B cell (primary cell): Measurements from ENCODE around the gene RHBDL1. TPM values are rescaled to one million over a fixed set of nuclear protein-coding genes. Genes with fewer than 3 reads are reported as not detected.

ENCODE experiments used
- ATAC-seq: fragments of 200-7000 bp; cut with Tn5 transposase; one replicate; pipeline ENCODE4 v1.10.0; 2021; ENCODE audit warnings: low read depth, mild to moderate bottlenecking, moderate number of reproducible peaks, moderate library complexity
- CTCF ChIA-PET: fragments of 350-600 bp; sonication (Branson Sonifier 250); formaldehyde crosslinking; loops from one replicate; lab custom pipeline; 2021; ENCODE audit warnings: antibody characterized with exemption, inconsistent platforms; lab: Charles Lee
- POLR2A ChIA-PET: fragments of 350-600 bp; sonication (Branson Sonifier 250); formaldehyde crosslinking; loops from one replicate; lab custom pipeline; 2021; ENCODE audit warnings: antibody characterized with exemption; lab: Charles Lee
- DNase-seq: peaks from one replicate; pipeline ENCODE4 v3.0.0; 2013
- H2AFZ ChIP-seq: 2 replicates; pipeline ENCODE4 v1.6.1; 2012; ENCODE audit warnings: mild to moderate bottlenecking, low read depth, low read length; ENCODE audit not compliant: insufficient read depth, poor library complexity, severe bottlenecking
- H3K27ac ChIP-seq, 2 donors: 1 replicate in 1 of 2; 2 replicates in 1 of 2; pipeline ENCODE4 v1.5.1; 2012 to 2013; ENCODE audit warnings: low read length in 2 of 2, mild to moderate bottlenecking in 2 of 2, moderate library complexity in 1 of 2
- H3K27me3 ChIP-seq, 4 experiments: fragments of 200-600 bp in 1 of 4; sonication (generic) in 1 of 4; replicated peaks in 1 of 4; 1 replicate in 2 of 4; 2 replicates in 2 of 4; pipeline versions ENCODE4 v1.6.1 to v1.7.0; 2013 to 2016; ENCODE audit warnings: low read length in 3 of 4, mild to moderate bottlenecking in 2 of 4, mixed read lengths in 1 of 4, moderate library complexity in 1 of 4; ENCODE audit not compliant: insufficient read depth in 4 of 4, control insufficient read depth in 3 of 4; ENCODE audit errors: control extremely low read depth in 1 of 4
- H3K36me3 ChIP-seq, 2 experiments: replicated peaks in 1 of 2; 1 replicate in 1 of 2; 2 replicates in 1 of 2; pipeline versions ENCODE4 v1.6.1 to v1.7.1; 2013; ENCODE audit warnings: low read length in 1 of 2; ENCODE audit not compliant: insufficient read depth in 2 of 2, control insufficient read depth in 1 of 2; ENCODE audit errors: control extremely low read depth in 1 of 2, extremely low read depth in 1 of 2
- H3K4me1 ChIP-seq, 2 donors: fragments of 200-600 bp in 1 of 2; sonication (generic) in 1 of 2; 1 replicate in 1 of 2; 2 replicates in 1 of 2; pipeline versions ENCODE4 v1.5.1 to v1.6.1; 2013 to 2017; ENCODE audit warnings: low read length in 2 of 2; ENCODE audit not compliant: control insufficient read depth in 2 of 2, insufficient read depth in 2 of 2
- H3K4me2 ChIP-seq: replicated peaks from 2 replicates; pipeline ENCODE3; 2012; ENCODE audit warnings: mild to moderate bottlenecking, low read depth, low read length; ENCODE audit not compliant: poor library complexity, severe bottlenecking
- H3K4me3 ChIP-seq, 5 experiments: fragments of 200-600 bp in 1 of 5; sonication (generic) in 1 of 5; 1 replicate in 3 of 5; 2 replicates in 2 of 5; pipeline versions ENCODE4 v1.5.1 to v1.7.0; 2011 to 2016; ENCODE audit warnings: low read length in 4 of 5, mild to moderate bottlenecking in 4 of 5, low read depth in 2 of 5, control low read depth in 1 of 5, moderate library complexity in 1 of 5; ENCODE audit not compliant: insufficient read depth in 1 of 5; ENCODE audit errors: control extremely low read depth in 1 of 5, extremely low read depth in 1 of 5
- H3K79me2 ChIP-seq: fragments of 200-600 bp; sonication (generic); one replicate; pipeline ENCODE4 v1.6.0; 2016; ENCODE audit warnings: low read length; ENCODE audit not compliant: control insufficient read depth, insufficient read depth
- H3K9ac ChIP-seq: fragments of 200-600 bp; sonication (generic); 2 replicates; pipeline ENCODE4 v1.6.1; 2017; ENCODE audit warnings: mild to moderate bottlenecking, low read length, moderate library complexity
- H3K9me3 ChIP-seq, 3 donors: one replicate each; pipeline versions ENCODE4 v1.6.1 to v1.7.1; 2013; ENCODE audit warnings: low read length in 2 of 3; ENCODE audit not compliant: control insufficient read depth in 2 of 3, insufficient read depth in 1 of 3; ENCODE audit errors: control extremely low read depth in 1 of 3
- H4K20me1 ChIP-seq: 2 replicates; pipeline ENCODE4 v1.6.0; 2012; ENCODE audit warnings: mild to moderate bottlenecking, low read length; ENCODE audit not compliant: insufficient read depth, control insufficient read depth, poor library complexity, severe bottlenecking
- H3K27ac Mint-ChIP-seq: one replicate; pipeline ENCODE4 v1.8.0; 2021; ENCODE audit warnings: mixed read lengths
- H3K27me3 Mint-ChIP-seq: one replicate; pipeline ENCODE4 v1.8.0; 2021; ENCODE audit warnings: mixed read lengths
- H3K4me1 Mint-ChIP-seq: one replicate; pipeline ENCODE4 v1.8.0; 2021; ENCODE audit warnings: mixed read lengths
- H3K4me3 Mint-ChIP-seq: one replicate; pipeline ENCODE4 v1.8.0; 2021; ENCODE audit warnings: mixed read lengths
- H3K9me3 Mint-ChIP-seq: one replicate; pipeline ENCODE4 v1.8.0; 2022; ENCODE audit warnings: mixed read lengths; ENCODE audit not compliant: insufficient read depth
- CTCF ChIP-seq: fragments of 200-600 bp; IDR thresholded peaks from one replicate; pipeline ENCODE4 v1.8.0; 2022; ENCODE audit warnings: antibody characterized with exemption, mild to moderate bottlenecking
- EZH2 ChIP-seq: IDR thresholded peaks from 2 replicates; pipeline ENCODE4 v1.6.1; 2012; ENCODE audit warnings: borderline replicate concordance, low read depth, mild to moderate bottlenecking, moderate library complexity, low read length; ENCODE audit not compliant: insufficient read depth, poor library complexity, severe bottlenecking
- WGBS: methylation state at CpG from one replicate; pipeline ENCODE4 v1.1.5; 2013; ENCODE audit warnings: missing lambda C conversion rate; ENCODE audit not compliant: insufficient coverage; 5-methylcytosine and 5-hydroxymethylcytosine counted together
- intact Hi-C: fragments of 100-400 bp; cut with micrococcal nuclease; formaldehyde crosslinking; loops from one replicate; pipeline ENCODE4 v1.10.0; 2022
- polyA plus RNA-seq: library from polyadenylated mRNA; depleted of rRNA; stranded (reverse); fragments of >200 nt; gene quantifications from 2 replicates; pipeline ENCODE4 v1.2.3, GENCODE V29; 2012
- total RNA-seq, 2 donors: library from RNA; stranded (reverse); fragments of 120-200 nt in 1 of 2; gene quantifications; 1 replicate in 1 of 2; 2 replicates in 1 of 2; pipeline versions ENCODE4 v1.2.3 to v1.2.4, GENCODE V29; 2013 to 2022

RHBDL1 gene
- total and polyA plus RNA-seq, 2 donors (not counting 1 experiment from before 2014, with no cell fraction given): 0.76 to 1.6 TPM

DNA sequence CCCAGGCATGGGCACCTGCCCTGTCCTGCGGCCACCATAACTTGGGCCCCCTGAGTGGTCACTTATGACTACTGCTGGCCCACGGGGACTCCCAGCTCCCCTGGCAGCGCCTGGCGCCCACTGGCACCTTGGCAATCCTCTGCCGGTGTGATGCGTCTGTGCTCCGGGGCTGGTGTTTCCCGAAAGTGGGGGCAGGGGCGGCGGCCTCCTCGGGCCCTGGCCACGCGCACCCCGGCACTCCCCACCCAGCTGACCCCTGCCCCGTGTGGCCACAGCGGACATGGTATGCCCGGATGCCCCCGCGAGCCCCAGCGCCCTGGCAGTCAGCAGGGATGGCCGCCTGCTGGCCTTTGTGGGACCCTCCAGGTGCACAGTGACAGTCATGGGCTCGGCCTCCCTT is 18.0 kb upstream of the RHBDL1 start:
- H3K9me3 Mint-ChIP-seq: no peaks in the 10 kb centered on the region
- peaks cover 8% of the 10 kb centered on the region for H3K4me1 Mint-ChIP-seq
- no peaks in the 10 kb centered on the region for H3K9me3 ChIP-seq
- H3K4me2 ChIP-seq: no peak overlapping the region
- TF ChIP-seq EZH2: no peak
- TF ChIP-seq CTCF: no peak
- peaks cover 10 to 17% of the 10 kb centered on the region in 2 donors for H3K4me1 ChIP-seq
- H4K20me1 ChIP-seq: no peaks in the 10 kb centered on the region
- H3K79me2 ChIP-seq: no peaks in the 10 kb centered on the region
- no peak for DNase-seq
- no peak overlapping the region for H2AFZ ChIP-seq
- ChIA-PET CTCF (no interaction called here), POLR2A (no interaction called here)
- no peaks in the 10 kb centered on the region for H3K36me3 ChIP-seq
- no peaks in the 10 kb centered on the region for H3K27me3 ChIP-seq
- H3K4me3 Mint-ChIP-seq: no peak overlapping the region
- ATAC-seq: no peak
- H3K27ac ChIP-seq: no peak overlapping the region
- no peak overlapping the region for H3K4me3 ChIP-seq
- H3K27ac Mint-ChIP-seq: no peak overlapping the region
- H3K9ac ChIP-seq: no peak overlapping the region
- intact Hi-C loops: no loop called here
- WGBS: 98% methylated on average over 22 of the region's 22 CpGs
- no peaks in the 10 kb centered on the region for H3K27me3 Mint-ChIP-seq

DNA sequence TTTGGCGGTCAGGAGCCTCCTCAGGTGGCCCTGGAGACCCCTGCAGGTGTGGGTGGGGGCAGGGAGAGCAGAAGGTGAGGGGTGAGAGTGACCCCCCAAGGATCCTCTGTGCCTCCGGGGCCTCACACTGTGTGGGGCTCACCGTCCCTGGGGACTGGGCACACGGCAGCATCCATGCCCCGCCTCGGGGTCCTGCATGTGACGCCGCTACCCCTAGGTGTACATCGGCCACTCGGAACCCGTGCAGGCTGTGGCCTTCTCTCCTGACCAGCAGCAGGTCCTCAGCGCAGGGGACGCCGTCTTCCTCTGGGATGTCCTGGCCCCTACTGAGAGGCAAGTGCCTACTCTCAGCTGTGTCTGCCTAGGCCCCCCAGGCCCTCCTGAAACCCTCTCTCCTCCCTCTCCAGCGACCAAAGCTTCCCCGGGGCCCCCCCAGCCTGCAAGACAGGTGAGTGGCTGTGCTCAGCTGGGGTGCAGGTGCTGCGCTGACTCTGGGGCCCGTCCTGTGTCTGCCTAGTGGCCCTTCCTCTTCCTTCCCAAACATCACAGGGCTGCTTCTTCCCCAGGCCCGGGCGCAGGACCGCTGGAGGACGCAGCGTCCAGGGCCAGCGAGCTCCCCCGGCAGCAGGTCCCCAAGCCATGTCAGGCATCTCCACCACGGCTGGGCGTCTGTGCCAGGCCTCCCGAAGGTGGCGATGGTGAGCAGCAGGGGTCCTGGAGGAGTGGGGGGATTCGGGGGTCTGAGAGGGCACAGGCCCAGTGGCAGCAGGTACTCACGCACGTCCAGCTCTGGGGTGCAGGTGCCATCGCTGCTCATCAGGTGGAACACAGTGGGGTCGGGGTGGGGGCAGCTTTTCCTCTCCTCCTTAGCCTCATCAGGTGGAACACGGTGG is 16.5 kb upstream of the RHBDL1 start:
- Histone ChIP-seq H4K20me1 (no peaks in the 10 kb centered on the region), H3K27ac (no peak overlapping the region), H3K9ac (no peak overlapping the region), H3K27me3 (no peaks in the 10 kb centered on the region), H3K4me1 (peaks cover 10 to 17% of the 10 kb centered on the region in 2 donors), H3K79me2 (no peaks in the 10 kb centered on the region), H3K36me3 (no peaks in the 10 kb centered on the region), H3K4me2 (no peak overlapping the region), H3K9me3 (no peaks in the 10 kb centered on the region), H2AFZ (no peak overlapping the region), H3K4me3 (no peak overlapping the region)
- Mint-ChIP-seq H3K4me1 (peaks cover 10% of the 10 kb centered on the region), H3K27me3 (no peaks in the 10 kb centered on the region), H3K4me3 (no peak overlapping the region), H3K27ac (no peak overlapping the region), H3K9me3 (no peaks in the 10 kb centered on the region)
- ChIA-PET CTCF (no interaction called here), POLR2A (no interaction called here)
- TF ChIP-seq EZH2: no peak
- no peak for TF ChIP-seq CTCF
- intact Hi-C loops: no loop called here
- 95% methylated on average over 35 of the region's 35 CpGs for WGBS
- DNase-seq (no peak), ATAC-seq (no peak)
